ENCODE data around the gene MZT2A. TPM values are rescaled to one million over a fixed set of nuclear protein-coding genes. Genes with fewer than 3 reads are reported as not detected.
"Not testable (repeated sequence)": the region's sequence is repeated elsewhere in the genome, so short reads cannot be mapped to it uniquely, and the experiment has no call there.

MZT2A gene
- total and polyA plus RNA-seq, 9 of the 15 experiments (the other 6 are each of a cell fraction or from before 2014, with no cell fraction given), result 5.8 to 355 (median 101) TPM

GRCh38 chr2:131532723-131533608 lies 40.8 kb upstream of the MZT2A start:
- H3K9me3 ChIP-seq (replicated peaks; ENCODE audit: control insufficient read depth, insufficient read depth, low read depth, low read length); H3K4me2 ChIP-seq (ENCODE audit: insufficient read depth, low read length); DNase-seq (ENCODE audit: extremely low read depth in 1 of 4, low spot score in 3 of 4); H3K36me3 ChIP-seq (ENCODE audit: control insufficient read depth, insufficient read depth, low read length); H3K79me2 ChIP-seq (ENCODE audit: control insufficient read depth, insufficient read depth, low read length); CTCF ChIA-PET (ENCODE audit: low intra/inter-chr PET ratio); H3K9me1 ChIP-seq (ENCODE audit: control insufficient read depth, insufficient read depth, low read length); intact Hi-C loops (cut with micrococcal nuclease); H3K27me3 ChIP-seq (ENCODE audit: control insufficient read depth in 2 of 2, insufficient read depth in 2 of 2, low read length in 2 of 2); ATAC-seq; BruUV-seq (replicated peaks); in situ Hi-C loops (cut with MboI); H4K20me1 ChIP-seq (replicated peaks; ENCODE audit: control insufficient read depth, insufficient read depth, low read length); H3K4me3 ChIP-seq; POLR2A ChIA-PET; H2AFZ ChIP-seq (ENCODE audit: low read depth, low read length); H3K27ac ChIP-seq (ENCODE audit: extremely low read depth, low read depth, low read length): not testable (repeated sequence)
- WGBS (ENCODE audit: insufficient coverage, low coverage, missing lambda C conversion rate), result 44% methylated on average over 9 of the region's 23 CpGs
- Histone ChIP-seq H3K9ac (ENCODE audit: insufficient read depth in 1 of 2, low read depth in 2 of 2, low read length in 2 of 2) (peak overlapping the region in 1 of 2 experiments; percentile 17; a peak in 1 of 4 replicates), H3K4me1 (replicated peaks in 1 of 2; ENCODE audit: control insufficient read depth in 2 of 2, insufficient read depth in 2 of 2, low read length in 2 of 2) (peaks cover 0 to 31% of the 10 kb centered on the region in 2 experiments; a peak in 2 of 5 replicates)
- TF ChIP-seq NFIC (IDR thresholded peaks at IDR 0.05), result 0 out of 2 replicates have a peak, but pooled peaks have one; percentile 5
- FAIRE-seq, result peak; percentile 73

- intact Hi-C loops (cut with micrococcal nuclease); FAIRE-seq; H3K4me3 ChIP-seq; H3K27me3 ChIP-seq (ENCODE audit: control insufficient read depth in 2 of 2, insufficient read depth in 2 of 2, low read length in 2 of 2); H3K9me3 ChIP-seq (replicated peaks; ENCODE audit: control insufficient read depth, insufficient read depth, low read depth, low read length); POLR2A ChIA-PET; H3K36me3 ChIP-seq (ENCODE audit: control insufficient read depth, insufficient read depth, low read length); H3K4me2 ChIP-seq (ENCODE audit: insufficient read depth, low read length); CTCF ChIA-PET (ENCODE audit: low intra/inter-chr PET ratio); in situ Hi-C loops (cut with MboI); H4K20me1 ChIP-seq (replicated peaks; ENCODE audit: control insufficient read depth, insufficient read depth, low read length); H3K79me2 ChIP-seq (ENCODE audit: control insufficient read depth, insufficient read depth, low read length); H3K27ac ChIP-seq (ENCODE audit: extremely low read depth, low read depth, low read length); H3K9ac ChIP-seq (ENCODE audit: insufficient read depth in 1 of 2, low read depth in 2 of 2, low read length in 2 of 2); H2AFZ ChIP-seq (ENCODE audit: low read depth, low read length); H3K9me1 ChIP-seq (ENCODE audit: control insufficient read depth, insufficient read depth, low read length); DNase-seq (ENCODE audit: extremely low read depth in 1 of 4, low spot score in 3 of 4); BruUV-seq (replicated peaks); ATAC-seq: not testable (repeated sequence)
- 60% methylated on average over 3 of the region's 11 CpGs for WGBS (ENCODE audit: insufficient coverage, low coverage, missing lambda C conversion rate)
- peaks cover 0 to 28% of the 10 kb centered on the region in 2 experiments; a peak in 2 of 5 replicates for H3K4me1 ChIP-seq (replicated peaks in 1 of 2; ENCODE audit: control insufficient read depth in 2 of 2, insufficient read depth in 2 of 2, low read length in 2 of 2)
Measured at GRCh38 chr2:131531547-131532185, 39.5 kb upstream of the MZT2A start.

Measured in K562 (cell line).